B cell (primary cell): Measurements from ENCODE around the gene PALLD.

Experiments
- EZH2 ChIP-seq: IDR thresholded peaks from 2 replicates; pipeline ENCODE4 v1.6.1; 2012; ENCODE audit warnings: borderline replicate concordance, low read depth, mild to moderate bottlenecking, moderate library complexity, low read length; ENCODE audit not compliant: insufficient read depth, poor library complexity, severe bottlenecking
- TF ChIP-seq, protein P1 (sequence below): fragments of 200-600 bp; IDR thresholded peaks from one replicate; pipeline ENCODE4 v1.8.0; 2022; ENCODE audit warnings: antibody characterized with exemption, mild to moderate bottlenecking

GRCh38 chr4:168795346-168795745 is 298.5 kb downstream of the PALLD start:
- TF ChIP-seq, protein P1, sequence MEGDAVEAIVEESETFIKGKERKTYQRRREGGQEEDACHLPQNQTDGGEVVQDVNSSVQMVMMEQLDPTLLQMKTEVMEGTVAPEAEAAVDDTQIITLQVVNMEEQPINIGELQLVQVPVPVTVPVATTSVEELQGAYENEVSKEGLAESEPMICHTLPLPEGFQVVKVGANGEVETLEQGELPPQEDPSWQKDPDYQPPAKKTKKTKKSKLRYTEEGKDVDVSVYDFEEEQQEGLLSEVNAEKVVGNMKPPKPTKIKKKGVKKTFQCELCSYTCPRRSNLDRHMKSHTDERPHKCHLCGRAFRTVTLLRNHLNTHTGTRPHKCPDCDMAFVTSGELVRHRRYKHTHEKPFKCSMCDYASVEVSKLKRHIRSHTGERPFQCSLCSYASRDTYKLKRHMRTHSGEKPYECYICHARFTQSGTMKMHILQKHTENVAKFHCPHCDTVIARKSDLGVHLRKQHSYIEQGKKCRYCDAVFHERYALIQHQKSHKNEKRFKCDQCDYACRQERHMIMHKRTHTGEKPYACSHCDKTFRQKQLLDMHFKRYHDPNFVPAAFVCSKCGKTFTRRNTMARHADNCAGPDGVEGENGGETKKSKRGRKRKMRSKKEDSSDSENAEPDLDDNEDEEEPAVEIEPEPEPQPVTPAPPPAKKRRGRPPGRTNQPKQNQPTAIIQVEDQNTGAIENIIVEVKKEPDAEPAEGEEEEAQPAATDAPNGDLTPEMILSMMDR: no peak
- no peak for TF ChIP-seq EZH2
